ENCODE data around the gene SYDE1.
"Not testable (repeated sequence)": the region's sequence is repeated elsewhere in the genome, so short reads cannot be mapped to it uniquely, and the experiment has no call there.

The SYDE1 gene
- 0.07 to 0.31 reads per million in 2 donors for total RNA-seq

DNA sequence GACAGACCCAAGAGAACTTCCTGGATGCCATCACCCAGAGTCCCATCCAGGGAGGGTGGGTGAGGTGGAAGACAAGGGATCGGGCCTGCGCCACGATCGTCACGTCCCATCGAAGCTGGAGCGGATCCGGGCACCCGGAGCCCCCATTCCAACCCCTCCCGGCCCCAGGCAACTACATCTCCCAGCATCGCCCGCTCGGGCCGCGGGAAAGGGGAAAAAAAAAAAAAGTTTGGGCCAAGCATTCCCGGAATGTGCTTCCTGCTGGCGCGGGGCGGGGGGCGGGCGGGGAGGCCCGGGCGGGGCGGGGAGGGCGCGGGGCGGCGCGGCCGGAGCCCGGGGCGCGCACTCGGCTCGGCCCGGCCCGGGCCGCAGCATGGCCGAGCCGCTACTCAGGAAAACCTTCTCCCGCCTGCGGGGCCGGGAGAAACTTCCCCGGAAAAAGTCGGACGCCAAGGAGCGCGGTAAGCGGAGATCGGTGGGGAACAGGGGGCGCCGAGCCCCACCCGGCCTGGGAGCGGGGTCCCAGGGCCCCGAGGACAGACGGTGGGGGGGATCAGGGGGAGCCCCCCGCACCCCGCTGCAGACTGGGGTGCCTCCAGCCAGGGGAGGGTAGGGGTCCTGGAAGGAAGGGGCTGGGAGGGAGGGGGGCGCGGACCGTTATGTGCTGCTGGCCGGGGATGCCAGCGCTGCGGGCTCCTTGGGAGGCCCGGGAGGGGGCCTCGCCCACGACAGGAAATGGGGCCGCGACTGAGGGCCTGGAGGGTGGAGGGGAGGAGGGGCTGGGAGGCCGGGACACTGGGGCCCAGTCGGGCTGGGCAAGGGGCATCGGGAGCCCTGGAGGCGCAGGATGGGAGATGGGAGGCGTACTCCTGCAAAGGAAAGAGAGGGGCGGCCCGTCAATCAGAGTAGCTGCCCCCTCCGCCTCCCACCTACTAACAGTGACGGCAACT lies at the start of gene SYDE1:
SYDE1 (plus strand) TSS at position 341 of the 950 bp plus-strand sequence; CDS start at position 374, 33 bp downstream.
- DNase-seq: no peak

DNA sequence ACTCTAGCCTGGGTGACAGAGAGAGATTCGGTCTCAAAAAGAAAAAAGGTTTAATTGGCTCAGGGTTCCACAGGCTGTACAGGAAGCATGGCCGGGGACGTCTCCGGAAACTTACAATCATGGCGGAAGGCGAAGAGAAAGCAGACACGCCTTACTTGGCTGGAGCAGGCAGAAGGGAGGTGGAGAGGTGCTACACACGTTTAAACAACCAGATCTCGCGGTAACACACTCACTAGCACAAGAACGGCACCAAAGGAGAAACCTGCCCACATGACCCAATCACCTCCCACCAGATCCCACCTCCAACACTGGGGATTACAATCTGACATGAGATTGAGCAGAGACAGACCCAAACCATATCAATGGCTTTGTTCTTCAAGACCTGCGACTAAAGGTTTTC lies 45.2 kb upstream of the SYDE1 start:
- no peak for DNase-seq

DNA sequence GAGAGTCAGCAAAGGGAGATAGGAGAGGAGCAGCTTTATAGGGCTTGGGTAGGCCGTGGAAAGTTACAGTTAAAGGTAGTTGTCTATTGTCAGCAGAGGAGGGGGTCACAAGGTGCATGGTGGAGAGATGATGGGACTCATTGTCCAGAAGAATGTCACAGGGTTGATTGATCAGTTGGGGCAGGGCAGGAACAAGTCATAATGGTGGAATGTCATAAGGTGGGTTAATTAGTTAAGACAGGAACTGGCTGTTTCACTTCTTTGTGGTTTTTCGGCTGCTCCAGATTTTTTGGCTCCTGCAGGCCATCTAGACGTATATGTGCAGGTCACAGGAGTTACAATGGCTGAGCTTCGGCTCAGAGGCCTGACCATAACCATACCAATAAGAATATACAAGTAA lies 36.8 kb upstream of the SYDE1 start:
- DNase-seq: not testable (repeated sequence)

- no peak for DNase-seq
Observed at GRCh38 chr19:15072930-15073647, 34.1 kb upstream of the SYDE1 start.

- DNase-seq: no peak
Observed at GRCh38 chr19:15074371-15074770, 32.8 kb upstream of the SYDE1 start.

- no peak for DNase-seq
Observed at GRCh38 chr19:15075806-15076205, 31.4 kb upstream of the SYDE1 start.

DNA sequence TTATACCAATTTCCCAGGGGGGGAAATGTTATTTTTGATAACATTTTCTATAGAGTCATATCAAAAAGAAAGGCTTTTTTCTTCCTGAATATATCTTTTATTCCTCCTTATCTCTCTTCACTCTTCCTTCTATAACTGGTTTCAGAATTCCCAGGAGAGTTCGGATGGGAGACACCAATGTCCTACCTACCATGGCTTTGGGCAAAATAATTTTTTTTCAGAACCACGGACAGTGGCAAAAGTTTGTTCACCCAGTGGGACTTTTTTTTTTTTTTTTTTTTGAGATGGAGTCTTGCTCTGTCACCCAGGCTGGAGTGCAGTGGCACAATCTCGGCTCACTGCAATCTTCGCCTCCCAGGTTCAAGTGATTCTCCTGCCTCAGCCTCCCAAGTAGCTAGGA lies 27.2 kb upstream of the SYDE1 start:
- not testable (repeated sequence) for DNase-seq

GRCh38 chr19:15081911-15082310 lies 25.3 kb upstream of the SYDE1 start, which contains the start of gene OR1I1:
Gene OR1I1 (plus strand): TSS chr19:15082211. CDS start chr19:15087066, 4,855 bp downstream.
- no peak for DNase-seq

DNA sequence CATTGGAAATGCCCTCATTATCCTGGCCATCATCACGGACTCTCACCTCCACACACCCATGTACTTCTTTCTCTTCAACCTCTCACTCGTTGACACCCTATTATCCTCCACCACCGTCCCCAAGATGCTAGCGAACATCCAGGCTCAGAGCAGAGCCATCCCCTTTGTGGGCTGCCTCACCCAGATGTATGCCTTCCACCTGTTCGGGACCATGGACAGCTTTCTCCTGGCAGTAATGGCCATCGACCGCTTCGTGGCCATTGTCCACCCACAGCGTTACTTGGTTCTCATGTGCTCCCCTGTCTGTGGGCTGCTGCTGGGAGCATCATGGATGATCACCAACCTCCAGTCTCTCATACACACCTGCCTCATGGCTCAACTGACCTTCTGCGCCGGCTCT lies 20.0 kb upstream of the SYDE1 start:
- DNase-seq: no peak

DNA sequence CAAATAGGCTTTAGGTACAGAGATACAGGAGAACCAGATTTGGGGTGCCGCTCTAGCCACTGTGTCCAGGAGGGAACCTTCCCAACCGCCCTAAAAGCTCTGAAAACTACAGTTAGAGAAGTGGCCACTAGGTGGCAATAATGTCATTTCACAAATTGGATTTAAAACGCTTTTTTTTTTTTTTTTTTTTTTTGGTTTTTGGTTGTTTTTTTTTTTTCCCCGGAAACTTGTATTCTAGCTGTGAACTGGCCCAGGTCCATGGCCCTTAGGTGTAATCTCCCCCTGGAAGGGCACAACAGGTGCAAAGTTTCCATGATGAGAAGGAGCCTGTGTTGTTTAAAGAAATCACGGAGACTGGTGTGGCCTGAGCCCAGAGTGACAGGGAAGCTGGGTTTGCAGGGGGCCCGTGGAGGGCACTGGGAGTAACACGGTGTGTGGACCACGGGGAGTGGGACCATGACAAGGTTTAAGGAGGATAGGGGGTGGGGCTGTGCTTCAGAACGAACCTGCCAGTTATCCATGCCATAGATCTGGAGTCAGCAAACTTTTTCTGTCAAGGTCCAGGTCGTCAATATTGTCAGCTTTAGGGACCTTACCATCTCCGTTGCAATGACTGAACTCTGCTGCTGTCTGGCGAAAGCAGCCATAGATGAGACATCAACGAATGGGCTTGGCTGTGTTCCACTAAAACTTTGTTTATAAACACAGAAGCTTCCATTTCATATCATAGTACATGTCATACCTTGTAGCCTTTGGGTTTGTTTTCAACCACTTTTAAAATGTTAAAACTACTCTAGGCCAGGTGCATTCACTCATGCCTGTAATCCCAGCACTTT lies 15.1 kb upstream of the SYDE1 start:
- DNase-seq: peak in 2 of 5 experiments; percentile 43 to 66

DNA sequence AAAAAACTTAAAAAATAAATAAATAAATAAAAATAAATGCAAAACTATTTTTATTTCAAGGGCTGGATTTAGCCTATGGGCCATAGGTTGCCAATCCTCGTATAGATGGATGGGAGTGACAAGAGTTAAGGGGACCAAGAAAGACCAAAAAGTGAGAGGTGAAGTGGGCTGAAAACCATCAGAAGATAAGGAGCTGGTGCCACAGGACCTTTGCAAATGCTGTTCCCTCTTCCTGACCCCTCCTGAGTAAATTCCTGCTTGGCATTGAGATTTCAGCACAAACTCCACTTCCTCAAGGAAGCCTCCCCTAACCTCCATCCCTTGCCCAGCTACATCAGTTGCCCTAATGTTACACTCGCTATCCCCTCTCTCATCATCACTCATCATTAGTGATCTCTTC lies 14.2 kb upstream of the SYDE1 start:
- no peak for DNase-seq

DNA sequence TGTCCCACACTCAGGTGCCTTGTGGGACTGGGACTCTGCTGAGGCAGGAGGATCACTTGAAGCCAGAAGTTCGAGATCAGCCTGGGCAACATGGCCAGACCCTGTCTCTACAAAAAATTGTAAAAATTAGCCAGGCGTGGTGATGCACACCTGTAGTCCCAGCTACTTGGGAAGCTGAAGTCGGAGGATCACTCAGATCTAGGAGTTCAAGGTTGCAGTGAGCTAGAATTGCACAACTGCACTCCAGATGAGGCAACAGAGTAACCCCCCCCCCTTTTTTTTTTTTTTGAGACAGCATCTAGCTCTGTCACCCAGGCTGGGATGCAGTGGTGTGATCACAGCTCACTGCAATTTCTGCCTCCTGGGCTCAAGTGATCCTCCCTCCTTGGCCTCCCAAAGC lies 11.0 kb upstream of the SYDE1 start:
- DNase-seq: no peak

GRCh38 chr19:15097980-15098379 lies 9.2 kb upstream of the SYDE1 start:
- DNase-seq: not testable (repeated sequence)

- no peak for DNase-seq
Observed at GRCh38 chr19:15098460-15098859, 8.7 kb upstream of the SYDE1 start.

GRCh38 chr19:15099017-15099582 lies 8.1 kb upstream of the SYDE1 start:
- DNase-seq: no peak

GRCh38 chr19:15101479-15102082 lies 5.6 kb upstream of the SYDE1 start:
- DNase-seq: peak in 3 of 5 experiments; percentile 22 to 47 (median 36)

DNA sequence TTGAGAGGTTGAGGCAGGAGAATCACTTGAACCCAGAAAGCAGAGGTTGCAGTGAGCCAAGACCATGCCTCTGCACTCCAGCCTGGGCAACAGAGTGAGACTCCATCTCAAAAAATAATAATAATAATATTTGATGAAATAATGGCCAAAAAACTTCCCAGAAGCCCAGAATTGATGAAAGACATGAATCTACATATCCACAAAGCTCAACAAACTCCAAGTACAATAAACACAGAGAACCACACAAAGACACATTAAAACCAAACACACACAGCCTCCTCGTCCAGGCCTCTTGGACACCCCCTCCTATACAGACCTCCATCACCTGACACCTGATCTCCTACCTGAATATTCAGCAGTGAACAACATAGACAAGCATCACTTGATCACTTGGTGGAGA lies 3.2 kb upstream of the SYDE1 start:
- no peak for DNase-seq

- DNase-seq: no peak
Observed at GRCh38 chr19:15104411-15104810, 2.8 kb upstream of the SYDE1 start.

DNA sequence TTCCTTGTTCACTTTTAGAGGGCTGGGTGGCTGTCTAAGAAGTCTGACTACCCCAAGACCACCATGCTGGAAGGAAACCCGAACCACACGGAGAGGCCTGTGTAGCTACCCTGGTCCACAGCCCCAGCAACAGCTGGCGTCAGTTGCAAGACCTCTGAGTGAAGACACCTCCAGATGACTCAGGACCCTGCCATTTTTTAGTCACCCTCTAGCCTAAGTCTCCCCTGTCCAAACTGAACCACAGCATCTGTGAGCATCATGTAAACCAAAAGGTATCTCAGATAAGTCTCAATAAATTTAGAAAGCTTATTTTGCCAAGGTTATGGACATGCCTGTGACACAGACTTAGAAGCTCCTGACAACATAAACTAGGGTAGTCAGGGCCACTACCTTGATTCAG lies 2.2 kb upstream of the SYDE1 start:
- DNase-seq: no peak

DNA sequence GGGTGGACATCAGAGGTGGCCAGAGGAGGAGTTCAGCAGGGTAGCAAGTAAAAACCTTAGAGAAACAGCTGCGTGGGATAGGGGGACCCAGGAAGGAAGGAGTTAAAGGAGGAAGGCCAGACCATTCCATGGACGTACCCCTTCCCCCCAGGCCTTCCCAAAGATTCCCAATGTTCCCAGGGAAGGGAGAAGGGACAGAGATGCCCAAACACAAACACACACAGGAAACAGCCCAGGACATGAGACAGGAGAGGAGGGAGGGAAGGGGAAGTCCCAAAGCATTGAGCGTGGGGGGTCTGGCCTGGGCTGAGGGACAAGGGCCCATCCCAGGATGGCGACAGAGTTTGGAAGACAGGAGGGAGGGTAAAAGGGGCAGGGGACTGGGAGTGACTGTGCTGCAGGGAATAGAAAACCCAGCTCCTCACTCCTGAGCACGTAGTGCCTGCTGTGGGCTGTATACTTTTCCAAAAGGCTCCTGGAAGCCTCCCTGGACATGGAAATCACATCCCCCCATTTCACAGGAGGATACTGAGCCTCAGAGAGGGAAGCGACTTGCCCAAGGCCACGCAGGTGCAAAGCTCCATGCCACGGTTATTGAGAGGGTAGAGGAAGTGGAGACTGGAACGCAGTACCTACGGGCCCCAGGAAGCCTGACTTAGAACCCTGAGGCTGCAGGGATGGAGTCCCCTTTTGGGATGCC lies 1.1 kb downstream of the SYDE1 start:
- no peak for DNase-seq
